ENCODE data around the gene MIER2. TPM values are rescaled to one million over a fixed set of nuclear protein-coding genes. Genes with fewer than 3 reads are reported as not detected.

MIER2 gene
- total RNA-seq, 1 donor from 2014 or later, result 47.3 TPM

GRCh38 chr19:311813-312261 is 32.8 kb downstream of the MIER2 start:
- H3K36me3 Mint-ChIP-seq (ENCODE audit: unreplicated experiment), result peaks cover 18% of the 10 kb centered on the region
- H3K27ac Mint-ChIP-seq (ENCODE audit: unreplicated experiment), result no peak overlapping the region
- DNase-seq, result no peak
- H3K27me3 Mint-ChIP-seq (ENCODE audit: unreplicated experiment), result peaks cover 6% of the 10 kb centered on the region
- no peaks in the 10 kb centered on the region for H3K4me1 Mint-ChIP-seq (ENCODE audit: low read depth, unreplicated experiment)
- peaks cover 7% of the 10 kb centered on the region for H3K9me3 Mint-ChIP-seq (ENCODE audit: unreplicated experiment)
- no peak for TF ChIP-seq CTCF (IDR thresholded peaks at IDR 0.05; ENCODE audit: partially characterized antibody, unreplicated experiment)
- H3K4me3 Mint-ChIP-seq (ENCODE audit: unreplicated experiment), result no peak overlapping the region

- Mint-ChIP-seq H3K27ac (ENCODE audit: unreplicated experiment) (no peak overlapping the region), H3K4me3 (ENCODE audit: unreplicated experiment) (no peak overlapping the region), H3K27me3 (ENCODE audit: unreplicated experiment) (peaks cover 6% of the 10 kb centered on the region), H3K36me3 (ENCODE audit: unreplicated experiment) (peaks cover 16% of the 10 kb centered on the region), H3K9me3 (ENCODE audit: unreplicated experiment) (peaks cover 6% of the 10 kb centered on the region), H3K4me1 (ENCODE audit: low read depth, unreplicated experiment) (no peaks in the 10 kb centered on the region)
- TF ChIP-seq CTCF (IDR thresholded peaks at IDR 0.05; ENCODE audit: partially characterized antibody, unreplicated experiment), result no peak
- no peak for DNase-seq
These were observed 33.7 kb downstream of the MIER2 start for GRCh38 chr19:310781-311496.

- H3K27ac Mint-ChIP-seq (ENCODE audit: unreplicated experiment), result no peak overlapping the region
- no peak for DNase-seq
These were observed 34.4 kb downstream of the MIER2 start for GRCh38 chr19:310141-310651.

GRCh38 chr19:309206-309565 is 35.4 kb downstream of the MIER2 start:
- Mint-ChIP-seq H3K9me3 (ENCODE audit: unreplicated experiment) (peaks cover 4% of the 10 kb centered on the region), H3K27me3 (ENCODE audit: unreplicated experiment) (peaks cover 9% of the 10 kb centered on the region), H3K27ac (ENCODE audit: unreplicated experiment) (no peak overlapping the region), H3K4me1 (ENCODE audit: low read depth, unreplicated experiment) (no peaks in the 10 kb centered on the region), H3K36me3 (ENCODE audit: unreplicated experiment) (peaks cover 7% of the 10 kb centered on the region), H3K4me3 (ENCODE audit: unreplicated experiment) (no peak overlapping the region)
- DNase-seq, result no peak
- TF ChIP-seq CTCF (IDR thresholded peaks at IDR 0.05; ENCODE audit: partially characterized antibody, unreplicated experiment), result no peak

More at GRCh38 chr19:310141-310651, 34.4 kb downstream of the MIER2 start:
- peaks cover 6% of the 10 kb centered on the region for H3K27me3 Mint-ChIP-seq (ENCODE audit: unreplicated experiment)
- H3K36me3 Mint-ChIP-seq (ENCODE audit: unreplicated experiment), result peaks cover 8% of the 10 kb centered on the region
- peaks cover 4% of the 10 kb centered on the region for H3K9me3 Mint-ChIP-seq (ENCODE audit: unreplicated experiment)
- no peak overlapping the region for H3K4me3 Mint-ChIP-seq (ENCODE audit: unreplicated experiment)
- no peaks in the 10 kb centered on the region for H3K4me1 Mint-ChIP-seq (ENCODE audit: low read depth, unreplicated experiment)
- TF ChIP-seq CTCF (IDR thresholded peaks at IDR 0.05; ENCODE audit: partially characterized antibody, unreplicated experiment), result no peak

GRCh38 chr19:308471-309205 is 36.0 kb downstream of the MIER2 start:
- Mint-ChIP-seq H3K4me3 (ENCODE audit: unreplicated experiment) (no peak overlapping the region), H3K9me3 (ENCODE audit: unreplicated experiment) (peaks cover 4% of the 10 kb centered on the region), H3K36me3 (ENCODE audit: unreplicated experiment) (peaks cover 7% of the 10 kb centered on the region), H3K4me1 (ENCODE audit: low read depth, unreplicated experiment) (no peaks in the 10 kb centered on the region), H3K27me3 (ENCODE audit: unreplicated experiment) (peaks cover 9% of the 10 kb centered on the region), H3K27ac (ENCODE audit: unreplicated experiment) (no peak overlapping the region)
- TF ChIP-seq CTCF (IDR thresholded peaks at IDR 0.05; ENCODE audit: partially characterized antibody, unreplicated experiment), result no peak
- DNase-seq, result no peak

Data from glutamatergic neuron (in vitro differentiated cells).